H9 (cell line): ENCODE data around the gene MARCHF7. TPM values are rescaled to one million over a fixed set of nuclear protein-coding genes. Genes with fewer than 3 reads are reported as not detected.

ENCODE experiments used
- DNase-seq: peaks from one replicate; pipeline ENCODE4 v3.0.0-alpha.2; 2017
- H2AFZ ChIP-seq: one replicate; pipeline ENCODE4 v1.6.1; 2013; ENCODE audit warnings: mild to moderate bottlenecking, low read length, control low read depth, moderate library complexity
- H2AK5ac ChIP-seq: 2 replicates; pipeline ENCODE4 v1.6.1; 2013; ENCODE audit warnings: low read length, control low read depth, mixed read lengths; ENCODE audit not compliant: insufficient read length
- H2BK120ac ChIP-seq: one replicate; pipeline ENCODE4 v1.6.1; 2013; ENCODE audit warnings: low read depth, mild to moderate bottlenecking, low read length, control low read depth, inconsistent platforms; ENCODE audit not compliant: poor library complexity, severe bottlenecking
- H2BK12ac ChIP-seq: 2 replicates; pipeline ENCODE4 v1.6.1; 2013; ENCODE audit warnings: low read length, control low read depth, mixed read lengths, low read depth; ENCODE audit not compliant: insufficient read length
- H2BK15ac ChIP-seq: 2 replicates; pipeline ENCODE4 v1.6.1; 2013; ENCODE audit warnings: low read depth, low read length, control low read depth
- H2BK20ac ChIP-seq: one replicate; pipeline ENCODE4 v1.6.1; 2013; ENCODE audit warnings: low read depth, mild to moderate bottlenecking, low read length, control low read depth, inconsistent platforms; ENCODE audit not compliant: poor library complexity, severe bottlenecking
- H2BK5ac ChIP-seq: 2 replicates; pipeline ENCODE4 v1.6.1; 2013; ENCODE audit warnings: low read length, control low read depth, mixed read lengths; ENCODE audit not compliant: insufficient read length
- H3K14ac ChIP-seq: 2 replicates; pipeline ENCODE4 v1.6.1; 2013; ENCODE audit warnings: low read length, control low read depth; ENCODE audit not compliant: insufficient read depth
- H3K18ac ChIP-seq: 2 replicates; pipeline ENCODE4 v1.6.1; 2013; ENCODE audit warnings: low read depth, mild to moderate bottlenecking, mixed read lengths, low read length, control low read depth; ENCODE audit not compliant: insufficient read length
- H3K23ac ChIP-seq: 2 replicates; pipeline ENCODE4 v1.6.1; 2013; ENCODE audit warnings: low read length, control low read depth, mixed read lengths, low read depth; ENCODE audit not compliant: insufficient read length
- H3K23me2 ChIP-seq: 2 replicates; pipeline ENCODE4 v1.6.1; 2013; ENCODE audit warnings: low read depth, mild to moderate bottlenecking, mixed read lengths, low read length, control low read depth; ENCODE audit not compliant: insufficient read length, poor library complexity, severe bottlenecking
- H3K27ac ChIP-seq: 2 replicates; pipeline ENCODE4 v1.5.1; 2013; ENCODE audit warnings: low read length, control low read depth, mixed read lengths, low read depth; ENCODE audit not compliant: insufficient read length
- H3K27me3 ChIP-seq: 2 replicates; pipeline ENCODE4 v1.6.1; 2013; ENCODE audit warnings: low read length, control low read depth, inconsistent platforms; ENCODE audit not compliant: insufficient read depth
- H3K4ac ChIP-seq: 2 replicates; pipeline ENCODE4 v1.6.1; 2013; ENCODE audit warnings: low read depth, mild to moderate bottlenecking, control low read depth, inconsistent platforms, low read length, moderate library complexity
- H3K4me1 ChIP-seq: 2 replicates; pipeline ENCODE4 v1.6.1; 2013; ENCODE audit warnings: low read length, control low read depth, inconsistent platforms; ENCODE audit not compliant: insufficient read depth
- H3K4me2 ChIP-seq: 2 replicates; pipeline ENCODE4 v1.6.1; 2013; ENCODE audit warnings: low read length, control low read depth, mixed read lengths; ENCODE audit not compliant: insufficient read length, insufficient read depth
- H3K56ac ChIP-seq: 2 replicates; pipeline ENCODE4 v1.6.1; 2013; ENCODE audit warnings: low read depth, mild to moderate bottlenecking, mixed read lengths, low read length, control low read depth; ENCODE audit not compliant: insufficient read length
- H3K79me1 ChIP-seq: 2 replicates; pipeline ENCODE4 v1.6.1; 2013; ENCODE audit warnings: low read depth, mild to moderate bottlenecking, moderate library complexity, low read length, control low read depth, inconsistent platforms; ENCODE audit not compliant: insufficient read depth, poor library complexity, severe bottlenecking
- H3K79me2 ChIP-seq: 2 replicates; pipeline ENCODE4 v1.6.1; 2013; ENCODE audit warnings: low read length, control low read depth, inconsistent platforms; ENCODE audit not compliant: insufficient read depth
- H3K9ac ChIP-seq: 2 replicates; pipeline ENCODE4 v1.6.1; 2013; ENCODE audit warnings: low read length, control low read depth, mixed read lengths; ENCODE audit not compliant: insufficient read length; ENCODE audit errors: extremely low read depth
- H3K9me3 ChIP-seq: one replicate; pipeline ENCODE4 v1.6.1; 2013; ENCODE audit warnings: low read depth, low read length, inconsistent platforms; ENCODE audit not compliant: control insufficient read depth
- H3T11ph ChIP-seq: one replicate; pipeline ENCODE4 v1.6.1; 2013; ENCODE audit warnings: mild to moderate bottlenecking, low read length, control low read depth, inconsistent platforms
- H4K20me1 ChIP-seq: one replicate; pipeline ENCODE4 v1.6.1; 2013; ENCODE audit not compliant: control insufficient read depth, insufficient read length, insufficient read depth
- H4K5ac ChIP-seq: 2 replicates; pipeline ENCODE4 v1.6.1; 2013; ENCODE audit warnings: low read depth, mild to moderate bottlenecking, mixed read lengths, low read length, control low read depth; ENCODE audit not compliant: insufficient read length
- H4K8ac ChIP-seq: replicated peaks from 2 replicates; pipeline ENCODE4 v1.6.1; 2013; ENCODE audit warnings: low read length, control low read depth, mixed read lengths, low read depth; ENCODE audit not compliant: insufficient read length
- H4K91ac ChIP-seq: 2 replicates; pipeline ENCODE4 v1.6.1; 2013; ENCODE audit warnings: low read depth, mild to moderate bottlenecking, moderate library complexity, mixed read lengths, low read length, control low read depth; ENCODE audit not compliant: insufficient read length
- H3K27ac Mint-ChIP-seq, 3 experiments: 2 replicates in 2 of 3; 3 replicates in 1 of 3; pipeline ENCODE4 v1.8.0; 2020 to 2021; ENCODE audit warnings: mixed read lengths in 3 of 3, mild to moderate bottlenecking in 1 of 3, moderate library complexity in 1 of 3
- H3K27me3 Mint-ChIP-seq: 2 replicates; pipeline ENCODE4 v1.8.0; 2021; ENCODE audit warnings: low read depth, mild to moderate bottlenecking, moderate library complexity, mixed read lengths
- H3K36me3 Mint-ChIP-seq, 3 experiments: 2 replicates in 2 of 3; 3 replicates in 1 of 3; pipeline ENCODE4 v1.8.0; 2020 to 2021; ENCODE audit warnings: low read depth in 3 of 3, mixed read lengths in 3 of 3; ENCODE audit not compliant: insufficient read depth in 1 of 3
- H3K4me1 Mint-ChIP-seq, 2 experiments: 2 replicates each; pipeline ENCODE4 v1.8.0; 2020; ENCODE audit warnings: mixed read lengths in 2 of 2
- H3K4me3 Mint-ChIP-seq, 2 experiments: 2 replicates in 1 of 2; 3 replicates in 1 of 2; pipeline ENCODE4 v1.8.0; 2020 to 2021; ENCODE audit warnings: mild to moderate bottlenecking in 2 of 2, mixed read lengths in 2 of 2, moderate library complexity in 1 of 2
- H3K9me3 Mint-ChIP-seq, 2 experiments: 2 replicates in 1 of 2; 3 replicates in 1 of 2; pipeline ENCODE4 v1.8.0; 2020; ENCODE audit warnings: mild to moderate bottlenecking in 2 of 2, mixed read lengths in 2 of 2, moderate library complexity in 1 of 2
- WGBS: extraction: QIAGEN DNeasy Blood & Tissue Kit; methylation state at CpG from one replicate; pipeline ENCODE4 v1.1.7; 2013; ENCODE audit warnings: missing lambda C conversion rate, low lambda C conversion rate, mixed read lengths; ENCODE audit not compliant: insufficient read length; ENCODE audit errors: extremely low coverage; 5-methylcytosine and 5-hydroxymethylcytosine counted together
- total RNA-seq: library from RNA; stranded (reverse); gene quantifications from 2 replicates; pipeline ENCODE4 v1.2.1, GENCODE V29; 2021
- TF ChIP-seq, protein P1 (sequence below): fragments of 200-600 bp; sonication (generic); conservative IDR thresholded peaks from 3 replicates; pipeline ENCODE4 v1.8.0; 2021; ENCODE audit warnings: antibody characterized with exemption, mild to moderate bottlenecking

MARCHF7 gene
- total RNA-seq, 1 experiment from 2014 or later: 111 TPM

DNA sequence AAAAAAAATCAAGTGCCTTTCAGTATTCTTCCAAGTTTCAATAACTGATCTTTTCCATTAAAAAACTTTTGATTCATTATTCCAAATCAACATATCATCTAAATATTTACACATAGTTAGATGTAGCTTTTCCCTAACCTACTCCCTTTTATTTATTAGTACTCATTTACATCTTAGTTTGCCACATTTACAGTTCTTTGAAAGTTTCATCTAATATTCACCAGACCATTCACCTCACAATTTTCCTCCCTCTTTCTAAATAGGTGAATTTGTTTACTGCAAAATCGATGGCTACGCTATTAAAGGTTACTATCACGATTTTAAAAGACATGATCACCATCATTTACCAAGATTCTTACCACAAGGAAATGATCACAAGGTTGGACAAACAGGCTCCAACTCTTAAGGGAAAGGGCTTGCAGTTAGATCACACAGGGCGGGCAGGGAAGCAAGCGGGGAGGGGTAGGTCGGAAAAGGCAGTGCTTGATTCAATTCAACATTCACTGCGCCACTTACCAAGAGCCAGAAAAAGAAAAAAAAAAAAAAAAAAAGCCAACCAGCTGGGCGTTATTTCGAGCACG, 654 bp upstream of the MARCHF7 start:
- Mint-ChIP-seq H3K4me3 (peak overlapping the region; percentile 87 to 100), H3K27ac (peak overlapping the region; percentile 89 to 99 (median 95); a peak in 6 of 7 replicates), H3K9me3 (no peaks in the 10 kb centered on the region), H3K4me1 (peaks cover 32 to 39% of the 10 kb centered on the region in 2 experiments), H3K36me3 (peaks cover 12 to 45% (median 25%) of the 10 kb centered on the region in 3 experiments; a peak in 6 of 7 replicates), H3K27me3 (no peaks in the 10 kb centered on the region; the same call in 1 of the 2 replicates)
- no peak overlapping the region for H4K91ac ChIP-seq
- H3T11ph ChIP-seq: no peak overlapping the region
- TF ChIP-seq, protein P1, sequence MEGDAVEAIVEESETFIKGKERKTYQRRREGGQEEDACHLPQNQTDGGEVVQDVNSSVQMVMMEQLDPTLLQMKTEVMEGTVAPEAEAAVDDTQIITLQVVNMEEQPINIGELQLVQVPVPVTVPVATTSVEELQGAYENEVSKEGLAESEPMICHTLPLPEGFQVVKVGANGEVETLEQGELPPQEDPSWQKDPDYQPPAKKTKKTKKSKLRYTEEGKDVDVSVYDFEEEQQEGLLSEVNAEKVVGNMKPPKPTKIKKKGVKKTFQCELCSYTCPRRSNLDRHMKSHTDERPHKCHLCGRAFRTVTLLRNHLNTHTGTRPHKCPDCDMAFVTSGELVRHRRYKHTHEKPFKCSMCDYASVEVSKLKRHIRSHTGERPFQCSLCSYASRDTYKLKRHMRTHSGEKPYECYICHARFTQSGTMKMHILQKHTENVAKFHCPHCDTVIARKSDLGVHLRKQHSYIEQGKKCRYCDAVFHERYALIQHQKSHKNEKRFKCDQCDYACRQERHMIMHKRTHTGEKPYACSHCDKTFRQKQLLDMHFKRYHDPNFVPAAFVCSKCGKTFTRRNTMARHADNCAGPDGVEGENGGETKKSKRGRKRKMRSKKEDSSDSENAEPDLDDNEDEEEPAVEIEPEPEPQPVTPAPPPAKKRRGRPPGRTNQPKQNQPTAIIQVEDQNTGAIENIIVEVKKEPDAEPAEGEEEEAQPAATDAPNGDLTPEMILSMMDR: no peak
- no peaks in the 10 kb centered on the region for H3K23me2 ChIP-seq
- no peak overlapping the region for H3K18ac ChIP-seq
- no peaks in the 10 kb centered on the region for H3K79me1 ChIP-seq
- no peak overlapping the region for H3K56ac ChIP-seq
- no peak overlapping the region for H2AK5ac ChIP-seq
- H2BK12ac ChIP-seq: no peak overlapping the region
- H3K27ac ChIP-seq: peak overlapping the region; percentile 66
- no peak overlapping the region for H2BK5ac ChIP-seq
- H2BK15ac ChIP-seq: no peak overlapping the region
- no CpG with 5 or more reads among the region's 10 CpGs for WGBS
- H4K8ac ChIP-seq: no peak overlapping the region
- no peak overlapping the region for H3K14ac ChIP-seq
- no peak overlapping the region for H3K23ac ChIP-seq
- H3K79me2 ChIP-seq: peaks cover 38% of the 10 kb centered on the region
- no peak overlapping the region for H3K4ac ChIP-seq
- no peak for DNase-seq
- no peaks in the 10 kb centered on the region for H3K4me1 ChIP-seq
- H2BK120ac ChIP-seq: no peak overlapping the region
- H2AFZ ChIP-seq: peak overlapping the region; percentile 65
- H4K5ac ChIP-seq: no peak overlapping the region
- no peaks in the 10 kb centered on the region for H3K9me3 ChIP-seq
- H4K20me1 ChIP-seq: no peaks in the 10 kb centered on the region
- H3K9ac ChIP-seq: peak overlapping the region; percentile 71
- H3K27me3 ChIP-seq: no peaks in the 10 kb centered on the region
- H2BK20ac ChIP-seq: no peak overlapping the region
- peak overlapping the region; percentile 61 for H3K4me2 ChIP-seq
